ENCODE measurements around the gene RELN.
"Not testable (repeated sequence)": the region's sequence is repeated elsewhere in the genome, so short reads cannot be mapped to it uniquely, and the experiment has no call there.

The RELN gene

GRCh38 chr7:103784646-103785286 lies 204.7 kb downstream of the RELN start (continued):
- TF ChIP-seq PPARA (CRISPR knock-in tag; IDR thresholded peaks at IDR 0.05; ENCODE audit: borderline replicate concordance): no peak
- TF ChIP-seq ZNF565 (CRISPR knock-in tag; conservative IDR thresholded peaks at IDR 0.05; ENCODE audit: low read depth): no peak
- TF ChIP-seq, protein P1, sequence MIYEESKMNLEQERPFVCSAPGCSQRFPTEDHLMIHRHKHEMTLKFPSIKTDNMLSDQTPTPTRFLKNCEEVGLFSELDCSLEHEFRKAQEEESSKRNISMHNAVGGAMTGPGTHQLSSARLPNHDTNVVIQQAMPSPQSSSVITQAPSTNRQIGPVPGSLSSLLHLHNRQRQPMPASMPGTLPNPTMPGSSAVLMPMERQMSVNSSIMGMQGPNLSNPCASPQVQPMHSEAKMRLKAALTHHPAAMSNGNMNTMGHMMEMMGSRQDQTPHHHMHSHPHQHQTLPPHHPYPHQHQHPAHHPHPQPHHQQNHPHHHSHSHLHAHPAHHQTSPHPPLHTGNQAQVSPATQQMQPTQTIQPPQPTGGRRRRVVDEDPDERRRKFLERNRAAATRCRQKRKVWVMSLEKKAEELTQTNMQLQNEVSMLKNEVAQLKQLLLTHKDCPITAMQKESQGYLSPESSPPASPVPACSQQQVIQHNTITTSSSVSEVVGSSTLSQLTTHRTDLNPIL (CRISPR knock-in tag; IDR thresholded peaks at IDR 0.05; ENCODE audit: low read depth): no peak

- no peak for ATAC-seq
- TF ChIP-seq, protein P2, sequence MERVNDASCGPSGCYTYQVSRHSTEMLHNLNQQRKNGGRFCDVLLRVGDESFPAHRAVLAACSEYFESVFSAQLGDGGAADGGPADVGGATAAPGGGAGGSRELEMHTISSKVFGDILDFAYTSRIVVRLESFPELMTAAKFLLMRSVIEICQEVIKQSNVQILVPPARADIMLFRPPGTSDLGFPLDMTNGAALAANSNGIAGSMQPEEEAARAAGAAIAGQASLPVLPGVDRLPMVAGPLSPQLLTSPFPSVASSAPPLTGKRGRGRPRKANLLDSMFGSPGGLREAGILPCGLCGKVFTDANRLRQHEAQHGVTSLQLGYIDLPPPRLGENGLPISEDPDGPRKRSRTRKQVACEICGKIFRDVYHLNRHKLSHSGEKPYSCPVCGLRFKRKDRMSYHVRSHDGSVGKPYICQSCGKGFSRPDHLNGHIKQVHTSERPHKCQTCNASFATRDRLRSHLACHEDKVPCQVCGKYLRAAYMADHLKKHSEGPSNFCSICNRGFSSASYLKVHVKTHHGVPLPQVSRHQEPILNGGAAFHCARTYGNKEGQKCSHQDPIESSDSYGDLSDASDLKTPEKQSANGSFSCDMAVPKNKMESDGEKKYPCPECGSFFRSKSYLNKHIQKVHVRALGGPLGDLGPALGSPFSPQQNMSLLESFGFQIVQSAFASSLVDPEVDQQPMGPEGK (CRISPR knock-in tag; IDR thresholded peaks at IDR 0.05; ENCODE audit: borderline replicate concordance): no peak
- no peak for TF ChIP-seq ZNF8 (CRISPR knock-in tag; IDR thresholded peaks at IDR 0.05)
- TF ChIP-seq POU6F1 (CRISPR knock-in tag; IDR thresholded peaks at IDR 0.05; ENCODE audit: borderline replicate concordance, low read depth): no peak
- TF ChIP-seq TCF4 (CRISPR knock-in tag; IDR thresholded peaks at IDR 0.05; ENCODE audit: borderline replicate concordance): no peak
- TF ChIP-seq GLIS3 (CRISPR knock-in tag; IDR thresholded peaks at IDR 0.05): no peak
- no peak for TF ChIP-seq ARNTL (CRISPR knock-in tag; IDR thresholded peaks at IDR 0.05; ENCODE audit: borderline replicate concordance, low read depth)
- no peak for TF ChIP-seq ZFP3 (CRISPR knock-in tag; IDR thresholded peaks at IDR 0.05)
- TF ChIP-seq, protein P1 (CRISPR knock-in tag; IDR thresholded peaks at IDR 0.05; ENCODE audit: low read depth): no peak
- TF ChIP-seq PPARA (CRISPR knock-in tag; IDR thresholded peaks at IDR 0.05; ENCODE audit: borderline replicate concordance): no peak
- TF ChIP-seq, protein P3, sequence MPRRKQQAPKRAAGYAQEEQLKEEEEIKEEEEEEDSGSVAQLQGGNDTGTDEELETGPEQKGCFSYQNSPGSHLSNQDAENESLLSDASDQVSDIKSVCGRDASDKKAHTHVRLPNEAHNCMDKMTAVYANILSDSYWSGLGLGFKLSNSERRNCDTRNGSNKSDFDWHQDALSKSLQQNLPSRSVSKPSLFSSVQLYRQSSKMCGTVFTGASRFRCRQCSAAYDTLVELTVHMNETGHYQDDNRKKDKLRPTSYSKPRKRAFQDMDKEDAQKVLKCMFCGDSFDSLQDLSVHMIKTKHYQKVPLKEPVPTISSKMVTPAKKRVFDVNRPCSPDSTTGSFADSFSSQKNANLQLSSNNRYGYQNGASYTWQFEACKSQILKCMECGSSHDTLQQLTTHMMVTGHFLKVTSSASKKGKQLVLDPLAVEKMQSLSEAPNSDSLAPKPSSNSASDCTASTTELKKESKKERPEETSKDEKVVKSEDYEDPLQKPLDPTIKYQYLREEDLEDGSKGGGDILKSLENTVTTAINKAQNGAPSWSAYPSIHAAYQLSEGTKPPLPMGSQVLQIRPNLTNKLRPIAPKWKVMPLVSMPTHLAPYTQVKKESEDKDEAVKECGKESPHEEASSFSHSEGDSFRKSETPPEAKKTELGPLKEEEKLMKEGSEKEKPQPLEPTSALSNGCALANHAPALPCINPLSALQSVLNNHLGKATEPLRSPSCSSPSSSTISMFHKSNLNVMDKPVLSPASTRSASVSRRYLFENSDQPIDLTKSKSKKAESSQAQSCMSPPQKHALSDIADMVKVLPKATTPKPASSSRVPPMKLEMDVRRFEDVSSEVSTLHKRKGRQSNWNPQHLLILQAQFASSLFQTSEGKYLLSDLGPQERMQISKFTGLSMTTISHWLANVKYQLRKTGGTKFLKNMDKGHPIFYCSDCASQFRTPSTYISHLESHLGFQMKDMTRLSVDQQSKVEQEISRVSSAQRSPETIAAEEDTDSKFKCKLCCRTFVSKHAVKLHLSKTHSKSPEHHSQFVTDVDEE (CRISPR knock-in tag; IDR thresholded peaks at IDR 0.05): no peak
These were observed 208.0 kb downstream of the RELN start for GRCh38 chr7:103781409-103781808.

DNA sequence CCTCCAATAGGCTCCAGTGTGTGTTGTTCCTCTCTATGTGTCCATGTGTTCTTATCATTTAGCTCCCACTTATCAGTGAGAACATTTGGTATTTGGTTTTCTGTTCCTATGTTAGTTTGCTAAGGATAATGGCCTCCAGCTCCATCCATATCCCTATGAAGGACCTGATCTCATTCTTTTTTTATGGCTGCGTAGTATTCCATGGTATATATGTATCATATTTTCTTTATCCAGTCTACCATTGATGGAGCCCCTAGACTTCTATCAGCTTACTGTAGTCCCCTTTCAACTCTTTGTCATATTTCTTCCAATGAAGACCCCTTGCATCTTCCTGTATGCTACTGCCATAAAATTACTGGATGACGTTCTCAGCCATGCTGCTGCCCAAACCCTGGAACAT lies 208.9 kb downstream of the RELN start:
- ATAC-seq: not testable (repeated sequence)

DNA sequence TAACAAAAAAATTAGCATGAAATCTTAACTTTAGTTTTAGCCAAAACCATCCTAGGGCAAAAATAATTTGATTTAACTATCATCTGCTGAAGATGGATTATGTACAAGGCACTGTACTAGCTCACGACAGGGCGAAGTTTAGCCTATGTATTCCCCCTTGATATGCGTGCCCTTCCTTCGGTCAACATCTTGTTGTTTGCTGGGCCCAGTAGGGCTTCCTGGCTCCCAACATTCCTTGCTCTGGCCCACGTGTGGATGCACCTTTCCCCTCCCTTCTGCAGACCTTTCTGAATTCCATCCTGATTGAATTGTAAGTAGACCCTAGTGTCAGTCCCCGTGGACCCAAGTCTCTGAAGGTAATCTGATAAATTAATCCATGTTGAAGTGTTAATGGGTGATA lies 212.0 kb downstream of the RELN start:
- ATAC-seq: no peak
- TF ChIP-seq ZNF8 (CRISPR knock-in tag; IDR thresholded peaks at IDR 0.05): no peak
- no peak for TF ChIP-seq ISL1 (CRISPR knock-in tag; IDR thresholded peaks at IDR 0.05)
- TF ChIP-seq ZFP30 (CRISPR knock-in tag; IDR thresholded peaks at IDR 0.05): no peak
- no peak for TF ChIP-seq CSRNP3 (CRISPR knock-in tag; IDR thresholded peaks at IDR 0.05)
- no peak for TF ChIP-seq GLIS3 (CRISPR knock-in tag; IDR thresholded peaks at IDR 0.05)
- no peak for TF ChIP-seq TCF4 (CRISPR knock-in tag; IDR thresholded peaks at IDR 0.05; ENCODE audit: borderline replicate concordance)

All from SK-N-SH treated with all-trans-retinoic acid at 6 μM for 48 hours (cell line).